DND-41 (cell line): ENCODE data around the gene EGR4.

ENCODE experiments used
- ATAC-seq: fragments of 200-7000 bp; cut with Tn5 transposase; 3 replicates; pipeline ENCODE4 v1.9.1; 2021; ENCODE audit warnings: low read depth; ENCODE audit not compliant: insufficient read depth
- DNase-seq: peaks from one replicate; pipeline ENCODE4 v3.0.0-alpha.2; 2020
- H2AFZ ChIP-seq: 2 replicates; pipeline ENCODE4 v1.6.0; 2012; ENCODE audit warnings: low read depth, low read length
- H3K27ac ChIP-seq: 2 replicates; pipeline ENCODE4 v1.5.1; 2012; ENCODE audit warnings: low read length, inconsistent platforms
- H3K27me3 ChIP-seq: fragments of 200-600 bp; sonication (generic); 2 replicates; pipeline ENCODE4 v1.6.0; 2012; ENCODE audit warnings: low read length, mild to moderate bottlenecking, inconsistent platforms; ENCODE audit not compliant: insufficient read depth, poor library complexity
- H3K36me3 ChIP-seq: 2 replicates; pipeline ENCODE4 v1.5.1; 2012; ENCODE audit warnings: low read length, inconsistent platforms; ENCODE audit not compliant: insufficient read depth
- H3K4me1 ChIP-seq: 2 replicates; pipeline ENCODE4 v1.5.1; 2012; ENCODE audit warnings: mild to moderate bottlenecking, low read length; ENCODE audit not compliant: insufficient read depth
- H3K4me2 ChIP-seq: 2 replicates; pipeline ENCODE4 v1.6.0; 2012; ENCODE audit warnings: mild to moderate bottlenecking, moderate library complexity, low read length, inconsistent platforms; ENCODE audit not compliant: insufficient read depth
- H3K4me3 ChIP-seq, 2 experiments: fragments of 200-600 bp in 1 of 2; shearing (Covaris generic) in 1 of 2; 2 replicates each; pipeline ENCODE4 v1.5.1; 2012 to 2016; ENCODE audit warnings: inconsistent platforms in 2 of 2, low read length in 2 of 2, mild to moderate bottlenecking in 2 of 2, low read depth in 1 of 2, moderate library complexity in 1 of 2
- H3K79me2 ChIP-seq: 2 replicates; pipeline ENCODE4 v1.6.0; 2012; ENCODE audit warnings: low read length, inconsistent platforms; ENCODE audit not compliant: insufficient read depth
- H3K9ac ChIP-seq: 2 replicates; pipeline ENCODE4 v1.6.0; 2012; ENCODE audit warnings: low read depth, mild to moderate bottlenecking, inconsistent platforms, low read length, moderate library complexity
- H3K9me3 ChIP-seq: 2 replicates; pipeline ENCODE4 v1.5.1; 2012; ENCODE audit warnings: low read length, moderate library complexity, mild to moderate bottlenecking, inconsistent platforms; ENCODE audit not compliant: insufficient read depth, severe bottlenecking
- H4K20me1 ChIP-seq: 2 replicates; pipeline ENCODE4 v1.6.0; 2012; ENCODE audit warnings: low read length; ENCODE audit not compliant: insufficient read depth
- CTCF ChIP-seq: IDR thresholded peaks from 2 replicates; pipeline ENCODE4 v1.5.1; 2012; ENCODE audit warnings: borderline replicate concordance, low read length, moderate library complexity, mild to moderate bottlenecking; ENCODE audit not compliant: poor library complexity, severe bottlenecking; ENCODE audit errors: extremely low read depth
- EZH2 ChIP-seq: IDR thresholded peaks from 3 replicates; pipeline ENCODE4 v1.6.1; 2012; ENCODE audit warnings: borderline replicate concordance, low read depth, mild to moderate bottlenecking, moderate library complexity, low read length, inconsistent platforms; ENCODE audit not compliant: severe bottlenecking

EGR4 gene

GRCh38 chr2:73244580-73244979 is 48.8 kb downstream of the EGR4 start:
- no peaks in the 10 kb centered on the region for H3K27me3 ChIP-seq
- H3K79me2 ChIP-seq, result peaks cover 71% of the 10 kb centered on the region
- H2AFZ ChIP-seq, result no peak overlapping the region
- H3K4me1 ChIP-seq, result peaks cover 2% of the 10 kb centered on the region; the same call in 1 of the 2 replicates
- no peak overlapping the region for H3K9ac ChIP-seq
- H4K20me1 ChIP-seq, result peaks cover 65% of the 10 kb centered on the region
- TF ChIP-seq CTCF, result no peak
- no peak for TF ChIP-seq EZH2
- H3K27ac ChIP-seq, result no peak overlapping the region
- DNase-seq (no peak), ATAC-seq (no peak)
- no peaks in the 10 kb centered on the region for H3K9me3 ChIP-seq
- peaks cover 92% of the 10 kb centered on the region for H3K36me3 ChIP-seq
- no peak overlapping the region for H3K4me3 ChIP-seq
- H3K4me2 ChIP-seq, result no peak overlapping the region

- peaks cover 7% of the 10 kb centered on the region; the same call in 1 of the 2 replicates for H3K4me1 ChIP-seq
- peaks cover 92% of the 10 kb centered on the region for H3K36me3 ChIP-seq
- H4K20me1 ChIP-seq, result peaks cover 65% of the 10 kb centered on the region
- no peak overlapping the region for H3K4me2 ChIP-seq
- no peak overlapping the region for H3K9ac ChIP-seq
- no peak overlapping the region for H2AFZ ChIP-seq
- ATAC-seq (no peak), DNase-seq (no peak)
- H3K27me3 ChIP-seq, result no peaks in the 10 kb centered on the region
- H3K4me3 ChIP-seq, result no peak overlapping the region
- H3K27ac ChIP-seq, result no peak overlapping the region
- TF ChIP-seq EZH2 (no peak), CTCF (no peak)
- no peaks in the 10 kb centered on the region for H3K9me3 ChIP-seq
- H3K79me2 ChIP-seq, result peaks cover 76% of the 10 kb centered on the region
Measured at GRCh38 chr2:73243884-73244570, 49.3 kb downstream of the EGR4 start.
